ENCODE results near the gene ZC3HAV1L. TPM values are rescaled to one million over a fixed set of nuclear protein-coding genes. Genes with fewer than 3 reads are reported as not detected.

The ZC3HAV1L gene
- total RNA-seq, 1 donor from 2014 or later: 18.2 TPM

- Mint-ChIP-seq H3K36me3 (ENCODE audit: insufficient read depth) (peaks cover 1% of the 10 kb centered on the region), H3K27me3 (no peaks in the 10 kb centered on the region), H3K4me3 (ENCODE audit: low read depth) (no peak overlapping the region), H3K4me1 (ENCODE audit: low read depth) (peaks cover 8% of the 10 kb centered on the region), H3K9me3 (ENCODE audit: low read depth) (no peaks in the 10 kb centered on the region), H3K27ac (peak overlapping the region; percentile 19)
- DNase-seq (ENCODE audit: low spot score, unreplicated experiment): no peak
- no peak for TF ChIP-seq CTCF (IDR thresholded peaks at IDR 0.05; ENCODE audit: unreplicated experiment)
These were observed 2.8 kb upstream of the ZC3HAV1L start for GRCh38 chr7:139038691-139039090.

GRCh38 chr7:139036901-139037300 lies 1.1 kb upstream of the ZC3HAV1L start:
- H3K4me1 Mint-ChIP-seq (ENCODE audit: low read depth): peaks cover 8% of the 10 kb centered on the region
- no peaks in the 10 kb centered on the region for H3K9me3 Mint-ChIP-seq (ENCODE audit: low read depth)
- no peak for TF ChIP-seq CTCF (IDR thresholded peaks at IDR 0.05; ENCODE audit: unreplicated experiment)
- no peak for DNase-seq (ENCODE audit: low spot score, unreplicated experiment)
- H3K36me3 Mint-ChIP-seq (ENCODE audit: insufficient read depth): peaks cover 1% of the 10 kb centered on the region
- H3K27me3 Mint-ChIP-seq: no peaks in the 10 kb centered on the region
- no peak overlapping the region for H3K27ac Mint-ChIP-seq
- H3K4me3 Mint-ChIP-seq (ENCODE audit: low read depth): no peak overlapping the region

- H3K4me3 Mint-ChIP-seq (ENCODE audit: low read depth): peak overlapping the region; percentile 77
- TF ChIP-seq CTCF (IDR thresholded peaks at IDR 0.05; ENCODE audit: unreplicated experiment): no peak
- no peaks in the 10 kb centered on the region for H3K9me3 Mint-ChIP-seq (ENCODE audit: low read depth)
- H3K4me1 Mint-ChIP-seq (ENCODE audit: low read depth): peaks cover 5% of the 10 kb centered on the region
- H3K27ac Mint-ChIP-seq: no peak overlapping the region
- H3K36me3 Mint-ChIP-seq (ENCODE audit: insufficient read depth): peaks cover 1% of the 10 kb centered on the region
- H3K27me3 Mint-ChIP-seq: no peaks in the 10 kb centered on the region
- DNase-seq (ENCODE audit: low spot score, unreplicated experiment): no peak
These were observed 822 bp downstream of the ZC3HAV1L start for GRCh38 chr7:139034855-139035585.

- no peaks in the 10 kb centered on the region for H3K9me3 Mint-ChIP-seq (ENCODE audit: low read depth)
- no peak for TF ChIP-seq CTCF (IDR thresholded peaks at IDR 0.05; ENCODE audit: unreplicated experiment)
- no peak for DNase-seq (ENCODE audit: low spot score, unreplicated experiment)
- peaks cover 5% of the 10 kb centered on the region for H3K4me1 Mint-ChIP-seq (ENCODE audit: low read depth)
- H3K36me3 Mint-ChIP-seq (ENCODE audit: insufficient read depth): peaks cover 1% of the 10 kb centered on the region
- no peaks in the 10 kb centered on the region for H3K27me3 Mint-ChIP-seq
- H3K27ac Mint-ChIP-seq: no peak overlapping the region
- peak overlapping the region; percentile 77 for H3K4me3 Mint-ChIP-seq (ENCODE audit: low read depth)
These were observed 1.5 kb downstream of the ZC3HAV1L start for GRCh38 chr7:139034336-139034735.

GRCh38 chr7:139033346-139034114 lies 2.3 kb downstream of the ZC3HAV1L start:
- H3K9me3 Mint-ChIP-seq (ENCODE audit: low read depth): no peaks in the 10 kb centered on the region
- no peak overlapping the region for H3K4me3 Mint-ChIP-seq (ENCODE audit: low read depth)
- H3K27ac Mint-ChIP-seq: no peak overlapping the region
- no peak for TF ChIP-seq CTCF (IDR thresholded peaks at IDR 0.05; ENCODE audit: unreplicated experiment)
- H3K36me3 Mint-ChIP-seq (ENCODE audit: insufficient read depth): peaks cover 3% of the 10 kb centered on the region
- H3K27me3 Mint-ChIP-seq: no peaks in the 10 kb centered on the region
- peaks cover 5% of the 10 kb centered on the region for H3K4me1 Mint-ChIP-seq (ENCODE audit: low read depth)
- DNase-seq (ENCODE audit: low spot score, unreplicated experiment): no peak

All from progenitor cell of endocrine pancreas (in vitro differentiated cells).